NK-92 (cell line): ENCODE results near the gene SH3GL3.

Experiments used
- DNase-seq: peaks from one replicate; lab custom pipeline; 2025; ENCODE audit not compliant: unreplicated experiment; lab: John Stamatoyannopoulos, UW

SH3GL3 gene

GRCh38 chr15:83503595-83504364 is 56.6 kb downstream of the SH3GL3 start:
- DNase-seq: no peak

GRCh38 chr15:83504365-83504764 is 57.2 kb downstream of the SH3GL3 start:
- no peak for DNase-seq

DNA sequence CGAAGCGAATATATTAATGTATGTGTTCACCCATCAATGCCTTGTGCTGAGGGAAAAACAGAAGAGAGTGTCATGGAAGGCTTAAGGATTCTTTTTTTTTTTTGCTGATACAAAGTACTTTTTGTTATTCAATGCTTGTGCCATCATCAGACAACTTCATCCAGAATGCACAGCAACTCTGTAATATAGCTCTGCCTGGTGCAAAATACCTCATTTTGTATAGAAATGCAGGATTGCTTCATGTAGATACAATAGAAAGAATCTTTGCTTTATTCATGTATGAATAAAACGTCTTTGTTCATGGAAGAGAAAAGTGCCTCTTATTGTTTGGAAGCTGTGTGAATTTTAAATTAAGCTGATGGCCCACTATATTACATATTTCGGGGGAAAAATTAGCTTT is 62.9 kb downstream of the SH3GL3 start:
- DNase-seq: no peak

- no peak for DNase-seq
Observed at GRCh38 chr15:83512459-83512858, 65.3 kb downstream of the SH3GL3 start.

- DNase-seq: no peak
Observed at GRCh38 chr15:83514584-83514983, 67.4 kb downstream of the SH3GL3 start.

- no peak for DNase-seq
Observed at GRCh38 chr15:83515164-83515563, 68.0 kb downstream of the SH3GL3 start.

DNA sequence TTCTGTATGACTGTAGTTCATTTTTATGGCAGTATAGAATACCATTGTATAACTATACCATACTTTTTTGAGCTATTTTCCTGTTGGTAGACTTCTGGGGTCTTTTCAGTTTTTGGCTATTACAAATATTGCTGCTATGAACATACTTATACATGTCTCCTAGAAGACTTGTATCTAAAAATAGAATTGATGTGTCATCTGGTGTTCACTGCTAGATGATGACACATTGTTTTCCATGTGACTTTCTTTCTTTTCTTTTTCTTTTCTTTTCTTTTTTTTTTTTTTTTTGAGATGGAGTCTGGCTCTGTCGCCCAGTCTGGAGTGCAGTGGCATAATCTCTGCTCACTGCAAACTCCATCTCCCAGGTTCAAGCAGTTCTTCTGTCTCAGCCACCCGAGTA is 69.8 kb downstream of the SH3GL3 start:
- no peak for DNase-seq

- no peak for DNase-seq
Observed at GRCh38 chr15:83526319-83526718, 79.2 kb downstream of the SH3GL3 start.

GRCh38 chr15:83533410-83533962 is 86.3 kb downstream of the SH3GL3 start:
- no peak for DNase-seq

DNA sequence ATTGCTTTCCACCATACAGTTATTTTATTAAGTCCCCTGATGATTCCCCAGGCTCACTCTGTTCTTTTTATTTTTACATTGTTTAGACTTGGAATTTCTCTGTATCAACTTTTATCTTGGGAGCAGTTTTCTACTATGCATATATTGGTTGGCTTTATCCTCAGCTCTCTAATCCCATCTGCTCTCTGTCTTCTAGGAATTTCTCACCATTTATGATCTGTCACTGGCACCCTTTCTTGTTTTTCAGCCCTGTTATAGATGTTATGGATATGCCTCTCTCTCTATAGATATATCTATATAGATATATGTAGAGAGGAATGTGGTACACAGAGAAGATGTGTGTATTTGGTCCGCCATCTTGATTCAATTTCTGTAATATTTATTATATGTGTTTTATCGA is 90.5 kb downstream of the SH3GL3 start:
- no peak for DNase-seq

GRCh38 chr15:83538682-83539081 is 91.5 kb downstream of the SH3GL3 start:
- no peak for DNase-seq

- DNase-seq: no peak
Observed at GRCh38 chr15:83545804-83546511, 98.8 kb downstream of the SH3GL3 start.

DNA sequence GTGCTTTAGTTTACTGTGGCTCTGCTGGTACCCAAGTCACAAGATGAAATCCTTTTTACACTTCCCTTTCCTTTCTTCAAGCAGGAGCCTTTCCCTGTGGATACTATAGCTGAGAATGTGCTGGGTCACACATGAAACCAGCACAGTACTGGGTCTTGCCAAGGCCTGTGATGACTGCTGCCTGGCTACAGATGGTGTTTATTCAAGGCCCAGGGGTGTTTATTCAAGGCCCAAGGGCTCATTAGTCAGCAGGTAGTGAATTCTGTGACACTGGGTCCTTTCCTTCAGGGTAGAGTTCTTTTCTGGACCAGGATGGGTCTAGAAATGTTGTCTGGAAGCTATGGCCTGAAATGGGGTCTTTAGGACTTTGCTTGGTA is 99.4 kb downstream of the SH3GL3 start:
- no peak for DNase-seq

GRCh38 chr15:83547168-83547567 is 100.0 kb downstream of the SH3GL3 start:
- no peak for DNase-seq

GRCh38 chr15:83549623-83550022 is 102.5 kb downstream of the SH3GL3 start:
- no peak for DNase-seq

GRCh38 chr15:83554558-83554957 is 107.4 kb downstream of the SH3GL3 start:
- no peak for DNase-seq

GRCh38 chr15:83555383-83555782 is 108.2 kb downstream of the SH3GL3 start:
- no peak for DNase-seq

- DNase-seq: no peak
Observed at GRCh38 chr15:83556068-83556467, 108.9 kb downstream of the SH3GL3 start.

GRCh38 chr15:83556754-83557153 is 109.6 kb downstream of the SH3GL3 start:
- DNase-seq: no peak

DNA sequence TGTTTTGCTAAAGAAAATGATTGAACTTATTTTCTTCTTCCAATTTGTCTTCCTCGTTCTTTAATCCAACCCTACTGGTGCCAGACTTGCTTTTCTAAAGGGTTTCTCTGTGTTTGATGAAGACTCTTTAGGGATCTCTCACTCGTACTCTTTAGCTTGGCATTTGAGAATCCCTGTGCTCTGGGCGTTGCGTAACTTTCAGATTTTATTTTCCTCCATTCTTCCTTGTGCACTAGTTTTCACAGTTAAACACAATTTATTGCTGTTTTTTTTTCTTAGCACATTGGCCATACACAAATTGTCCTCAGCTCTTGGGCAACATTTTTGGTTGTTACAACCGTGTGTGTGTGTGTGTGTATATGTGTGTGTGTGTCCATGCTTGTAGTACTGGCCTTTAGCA is 111.0 kb downstream of the SH3GL3 start:
- no peak for DNase-seq

DNA sequence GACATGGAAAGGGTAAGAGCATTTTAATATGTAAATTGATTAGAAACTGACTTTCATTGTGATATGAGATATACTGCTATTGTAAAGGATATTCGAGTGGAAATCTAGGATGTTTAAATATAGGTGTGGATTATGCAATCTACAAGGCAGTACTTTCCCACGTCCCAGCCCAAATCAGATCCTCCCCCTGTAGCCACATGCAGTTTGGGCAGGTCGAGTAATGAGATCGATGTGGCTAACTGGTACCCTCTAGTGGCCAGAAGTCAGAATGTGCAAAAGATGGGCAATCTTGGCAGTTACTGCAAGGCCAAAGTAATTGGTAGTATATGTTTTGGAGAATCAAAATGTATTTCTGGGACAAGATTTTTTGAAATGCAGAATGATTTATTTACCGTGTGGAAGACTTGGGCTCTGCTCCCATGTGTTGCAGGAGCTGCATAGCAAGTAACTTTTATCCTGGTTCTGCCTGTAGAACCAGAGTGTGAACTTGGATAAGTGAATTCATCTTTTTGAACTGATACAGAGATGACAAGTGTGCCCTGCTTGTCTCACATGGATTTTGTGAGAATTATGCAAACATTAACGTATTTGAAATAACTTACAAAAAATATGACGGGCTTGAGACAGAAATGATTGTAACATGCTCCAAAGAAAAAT is 112.3 kb downstream of the SH3GL3 start:
- DNase-seq: no peak

DNA sequence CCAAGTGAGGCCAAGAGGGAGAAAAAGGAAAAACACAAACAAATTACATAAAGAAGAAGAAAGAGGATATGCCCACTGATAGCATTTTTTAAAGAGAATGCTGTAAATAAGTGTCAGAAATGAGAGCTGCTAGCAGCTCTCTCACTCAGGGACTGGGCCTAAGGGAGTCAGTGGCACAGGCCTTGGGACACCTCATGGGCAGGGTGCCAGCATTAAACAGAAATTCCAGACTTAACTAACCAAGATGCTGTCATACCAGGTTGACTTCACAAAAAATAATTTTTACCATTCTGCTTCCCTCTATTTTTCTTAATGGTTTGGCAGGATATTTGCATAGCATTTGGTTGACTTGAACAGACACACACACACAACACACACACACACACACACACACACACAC is 114.5 kb downstream of the SH3GL3 start:
- no peak for DNase-seq
